ENCODE results near the gene AGPAT1. TPM values are rescaled to one million over a fixed set of nuclear protein-coding genes. Genes with fewer than 3 reads are reported as not detected.

AGPAT1 gene, protein sequence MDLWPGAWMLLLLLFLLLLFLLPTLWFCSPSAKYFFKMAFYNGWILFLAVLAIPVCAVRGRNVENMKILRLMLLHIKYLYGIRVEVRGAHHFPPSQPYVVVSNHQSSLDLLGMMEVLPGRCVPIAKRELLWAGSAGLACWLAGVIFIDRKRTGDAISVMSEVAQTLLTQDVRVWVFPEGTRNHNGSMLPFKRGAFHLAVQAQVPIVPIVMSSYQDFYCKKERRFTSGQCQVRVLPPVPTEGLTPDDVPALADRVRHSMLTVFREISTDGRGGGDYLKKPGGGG
- polyA plus RNA-seq (2012; ENCODE audit: missing spikeins) = 17.1 TPM

DNA sequence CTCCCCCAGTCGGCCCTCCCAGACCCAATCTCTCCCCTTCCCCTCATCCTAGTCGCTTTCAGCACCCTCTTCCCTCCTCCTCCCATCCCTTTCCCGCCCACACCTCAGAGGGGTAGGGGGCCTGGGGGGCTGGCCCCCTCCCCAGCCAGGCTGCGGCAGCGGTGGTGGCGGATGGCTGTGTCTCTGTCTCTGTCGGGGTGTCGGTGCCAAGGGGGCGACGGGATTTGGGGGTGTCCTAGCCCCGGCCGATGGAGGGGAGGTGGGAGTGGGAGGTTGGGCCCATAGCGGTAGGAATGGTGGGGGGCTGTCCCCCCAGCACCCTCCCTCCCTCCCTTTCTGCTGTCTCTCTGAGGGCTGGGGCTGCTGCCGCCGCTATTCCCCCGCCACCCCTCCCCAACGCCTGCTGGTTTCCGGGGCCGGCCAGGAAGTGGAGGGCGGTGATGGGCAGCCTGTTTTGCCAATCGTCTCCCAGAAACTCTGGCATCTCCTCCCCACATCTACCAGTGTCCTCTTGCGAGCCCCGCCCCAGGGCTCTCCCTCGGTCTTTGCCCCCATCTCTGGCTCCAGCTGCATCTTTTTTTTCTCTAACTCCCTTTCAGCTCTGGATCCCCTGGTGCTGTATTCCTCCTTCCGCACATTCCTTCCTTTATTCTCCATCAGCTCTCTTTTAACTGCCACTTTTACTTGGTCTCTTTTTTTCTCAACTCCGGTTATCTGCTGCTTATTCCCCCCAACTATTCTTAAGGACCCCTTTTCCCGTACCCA lies at the start of gene AGPAT1:
Gene AGPAT1 (minus strand): TSS at position 374 of the 765 bp plus-strand sequence. CDS start 4,588 bp downstream, outside the sequence.
- TF ChIP-seq POLR2A (IDR thresholded peaks at IDR 0.05; ENCODE audit: low read depth, low read length) (peak; percentile 72), POLR2AphosphoS5 (IDR thresholded peaks at IDR 0.05; ENCODE audit: low read depth, low read length) (peak; percentile 69), TAF1 (IDR thresholded peaks at IDR 0.05; ENCODE audit: borderline replicate concordance, low read depth, low read length) (no peak; the same call in 1 of the 2 replicates)
- peak; percentile 50 for FAIRE-seq
- peak; percentile 97 for DNase-seq (ENCODE audit: insufficient read length)

DNA sequence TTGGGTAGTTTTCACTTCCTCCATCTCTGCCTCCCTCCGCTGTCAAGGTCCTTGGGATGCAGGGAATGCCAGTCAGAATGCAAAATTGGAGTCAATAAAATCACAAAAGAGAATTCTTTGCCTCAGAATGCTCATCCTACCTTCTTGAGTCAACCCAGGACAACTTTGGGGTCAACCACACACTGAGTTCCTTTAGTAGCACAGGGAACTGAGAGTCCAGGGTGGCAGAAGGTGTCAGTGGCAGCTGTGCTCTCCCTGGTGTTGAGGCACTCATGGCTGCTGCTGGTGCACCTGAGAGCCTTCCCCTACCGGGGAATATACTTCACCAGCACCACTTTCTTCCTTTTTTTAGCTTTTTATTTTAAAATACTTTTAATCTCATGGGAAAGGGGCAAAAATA lies 48.8 kb upstream of the AGPAT1 start:
- no peak for DNase-seq (ENCODE audit: insufficient read length)
- FAIRE-seq = no peak
- TF ChIP-seq POLR2A (IDR thresholded peaks at IDR 0.05; ENCODE audit: low read depth, low read length) (no peak), POLR2AphosphoS5 (IDR thresholded peaks at IDR 0.05; ENCODE audit: low read depth, low read length) (no peak), TAF1 (IDR thresholded peaks at IDR 0.05; ENCODE audit: borderline replicate concordance, low read depth, low read length) (no peak)

DNA sequence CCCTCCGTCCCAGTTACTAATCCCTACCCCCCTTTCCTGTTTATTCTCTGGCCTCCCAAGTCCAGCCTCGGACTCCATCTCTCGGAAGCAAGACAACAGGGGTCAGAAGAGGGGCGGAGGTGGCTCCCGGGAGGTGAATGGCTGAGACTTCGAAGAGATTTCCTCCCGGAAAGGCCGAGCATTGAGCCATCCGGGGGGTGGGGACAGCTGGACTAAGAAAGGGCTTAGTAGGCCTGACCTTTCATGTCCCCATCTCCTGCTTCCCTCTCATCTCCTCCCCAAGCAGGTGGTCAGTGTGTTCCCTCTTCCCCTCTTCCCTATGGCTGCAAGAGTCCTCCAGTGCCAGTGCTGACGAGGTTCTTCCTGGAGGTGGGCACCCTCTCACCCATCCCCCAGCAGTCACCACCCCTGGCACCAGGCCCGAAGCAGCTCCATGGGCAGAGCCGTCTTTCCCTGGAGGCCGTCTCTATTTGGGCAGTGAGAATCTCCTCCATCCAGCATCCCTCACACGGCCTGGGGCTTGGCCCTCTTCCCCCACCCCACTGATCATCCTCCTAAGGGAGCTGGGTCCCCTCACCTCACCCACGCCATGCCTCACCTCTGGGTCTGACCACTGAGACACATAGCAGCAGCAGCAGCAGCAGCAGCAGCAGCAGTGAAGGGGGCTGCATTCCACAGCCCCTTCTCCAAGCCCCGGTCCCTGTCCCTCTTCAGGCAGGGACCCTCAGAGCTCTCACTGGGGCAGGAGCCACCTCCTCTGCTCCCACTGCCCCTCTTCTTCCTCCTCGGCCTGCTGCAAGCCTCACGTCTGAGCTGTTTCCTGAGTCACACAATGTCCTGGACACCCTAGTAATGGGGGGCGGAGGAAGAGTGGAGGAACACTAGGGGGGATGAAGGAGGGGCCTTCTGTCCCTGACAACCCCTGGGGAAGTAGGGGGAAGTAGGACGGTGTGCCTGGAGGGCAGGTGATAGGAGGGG lies 47.7 kb upstream of the AGPAT1 start, which contains the start of gene NOTCH4:
Gene NOTCH4 (minus strand): TSS at position 810 of the 978 bp plus-strand sequence. CDS start 139 bp downstream, at position 671.
- DNase-seq (ENCODE audit: insufficient read length) = no peak
- no peak for FAIRE-seq
- TF ChIP-seq POLR2AphosphoS5 (IDR thresholded peaks at IDR 0.05; ENCODE audit: low read depth, low read length) (no peak), TAF1 (IDR thresholded peaks at IDR 0.05; ENCODE audit: borderline replicate concordance, low read depth, low read length) (no peak), POLR2A (IDR thresholded peaks at IDR 0.05; ENCODE audit: low read depth, low read length) (no peak)

DNA sequence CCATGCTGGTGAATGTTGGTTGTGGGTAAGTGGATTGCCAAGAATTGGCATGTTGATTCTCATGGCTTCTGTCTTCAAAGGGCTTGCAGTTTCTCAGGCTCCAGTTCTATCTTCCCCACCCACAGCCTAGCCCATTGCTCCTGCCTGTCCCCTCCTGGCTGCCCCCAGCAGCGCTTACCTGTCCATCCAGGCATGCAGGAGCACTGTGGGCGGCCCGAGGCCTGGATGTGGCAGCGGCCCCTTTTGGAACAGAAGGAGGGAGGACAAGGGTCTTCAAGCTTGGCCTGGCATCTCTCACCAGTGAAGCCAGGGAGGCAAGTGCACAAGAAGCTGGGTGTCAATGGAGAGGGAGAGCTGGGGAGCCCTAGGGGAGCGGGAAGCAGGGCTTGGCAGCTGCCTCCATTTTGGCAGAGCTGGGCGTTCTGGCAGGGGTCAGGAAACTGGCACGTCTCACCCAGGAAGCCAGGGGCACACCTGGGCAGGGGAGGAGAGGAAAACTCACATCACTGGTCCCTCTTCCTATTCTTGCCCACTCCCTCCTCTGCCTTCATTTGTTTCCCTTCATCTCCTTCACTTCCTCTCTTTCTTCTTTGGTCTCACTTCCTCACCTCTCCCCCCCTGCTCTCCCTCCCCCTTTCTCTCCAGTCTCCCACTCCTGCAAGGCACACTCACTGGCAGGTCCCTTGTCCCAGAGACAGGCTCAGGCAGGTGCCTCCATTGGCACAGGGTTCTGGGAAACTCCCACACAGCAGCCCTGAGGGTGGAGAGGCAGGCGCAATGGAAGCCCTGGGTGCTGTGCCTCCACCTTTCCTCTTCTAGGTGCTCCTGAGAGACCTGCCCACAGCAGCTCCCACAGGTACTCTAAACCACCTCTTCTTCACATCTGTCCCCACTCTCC lies 46.7 kb upstream of the AGPAT1 start:
- DNase-seq (ENCODE audit: insufficient read length) (no peak), FAIRE-seq (no peak)
- no peak for TF ChIP-seq POLR2AphosphoS5 (IDR thresholded peaks at IDR 0.05; ENCODE audit: low read depth, low read length)
- no peak for TF ChIP-seq POLR2A (IDR thresholded peaks at IDR 0.05; ENCODE audit: low read depth, low read length)
- TF ChIP-seq TAF1 (IDR thresholded peaks at IDR 0.05; ENCODE audit: borderline replicate concordance, low read depth, low read length) = no peak

DNA sequence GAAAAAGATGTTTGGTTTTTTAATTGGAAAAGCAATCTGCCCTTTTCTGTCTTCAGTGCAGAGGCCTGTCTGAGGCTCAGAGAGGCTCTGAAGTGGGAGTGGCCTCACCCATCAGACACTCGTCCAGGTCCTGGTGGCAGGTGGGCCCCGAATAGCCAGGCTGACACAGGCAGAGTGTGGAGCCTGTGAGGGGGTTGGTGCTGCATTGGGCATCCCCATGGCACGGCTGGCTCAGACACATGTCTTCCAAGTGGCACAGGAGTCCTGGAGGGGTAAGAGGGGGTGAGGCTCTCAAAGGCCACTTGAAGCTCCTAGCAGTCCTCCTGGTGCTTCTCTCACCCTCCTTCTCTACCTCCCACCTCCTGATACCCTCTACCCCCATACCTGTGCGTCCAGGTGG lies 44.1 kb upstream of the AGPAT1 start:
- DNase-seq (ENCODE audit: insufficient read length) (no peak), FAIRE-seq (no peak)
- TF ChIP-seq TAF1 (IDR thresholded peaks at IDR 0.05; ENCODE audit: borderline replicate concordance, low read depth, low read length) (no peak), POLR2A (IDR thresholded peaks at IDR 0.05; ENCODE audit: low read depth, low read length) (no peak), POLR2AphosphoS5 (IDR thresholded peaks at IDR 0.05; ENCODE audit: low read depth, low read length) (no peak)

DNA sequence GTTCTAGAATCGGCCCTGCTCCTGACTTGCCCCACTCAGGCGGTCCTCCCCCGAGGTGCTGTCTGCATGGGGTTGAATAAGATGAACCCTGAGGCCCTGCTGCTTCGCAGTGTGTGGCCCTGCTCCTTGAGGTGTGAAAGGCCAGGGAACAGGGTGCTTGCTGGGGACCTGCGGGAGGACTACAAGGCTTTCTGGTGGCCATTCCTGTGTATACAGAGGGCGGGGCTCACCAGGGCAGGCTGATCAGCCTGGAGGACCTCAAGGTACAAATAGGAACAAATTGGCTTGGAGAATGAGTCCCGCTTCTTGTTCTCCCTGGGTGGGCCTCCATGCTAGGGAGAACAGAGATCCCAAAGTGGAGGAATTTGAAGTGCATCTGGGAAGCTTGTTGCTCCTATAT lies 42.3 kb upstream of the AGPAT1 start:
- TF ChIP-seq POLR2AphosphoS5 (IDR thresholded peaks at IDR 0.05; ENCODE audit: low read depth, low read length) = no peak
- TF ChIP-seq TAF1 (IDR thresholded peaks at IDR 0.05; ENCODE audit: borderline replicate concordance, low read depth, low read length) = no peak
- no peak for TF ChIP-seq POLR2A (IDR thresholded peaks at IDR 0.05; ENCODE audit: low read depth, low read length)
- DNase-seq (ENCODE audit: insufficient read length) (no peak), FAIRE-seq (no peak)

DNA sequence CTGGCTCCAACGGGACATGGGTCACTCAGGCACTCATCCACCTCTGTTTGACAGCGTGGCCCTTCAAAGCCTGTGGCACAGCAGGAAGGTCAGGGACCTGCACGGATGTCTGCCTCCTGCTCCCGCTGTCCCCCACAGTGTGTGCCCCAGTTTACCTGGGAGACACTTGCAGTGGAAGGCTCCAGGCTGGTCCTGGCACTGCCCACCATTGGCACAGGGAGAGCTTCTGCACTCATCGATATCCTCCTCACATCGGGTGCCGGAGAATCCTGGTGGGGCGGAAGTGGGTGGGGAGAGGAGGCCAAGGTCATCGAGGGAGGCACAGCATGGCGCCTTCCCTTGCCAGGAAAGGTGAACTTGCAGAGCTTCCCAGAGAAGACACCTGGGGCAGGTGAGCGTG lies 41.1 kb upstream of the AGPAT1 start:
- TF ChIP-seq POLR2A (IDR thresholded peaks at IDR 0.05; ENCODE audit: low read depth, low read length) = no peak
- FAIRE-seq = no peak
- DNase-seq (ENCODE audit: insufficient read length) = no peak

DNA sequence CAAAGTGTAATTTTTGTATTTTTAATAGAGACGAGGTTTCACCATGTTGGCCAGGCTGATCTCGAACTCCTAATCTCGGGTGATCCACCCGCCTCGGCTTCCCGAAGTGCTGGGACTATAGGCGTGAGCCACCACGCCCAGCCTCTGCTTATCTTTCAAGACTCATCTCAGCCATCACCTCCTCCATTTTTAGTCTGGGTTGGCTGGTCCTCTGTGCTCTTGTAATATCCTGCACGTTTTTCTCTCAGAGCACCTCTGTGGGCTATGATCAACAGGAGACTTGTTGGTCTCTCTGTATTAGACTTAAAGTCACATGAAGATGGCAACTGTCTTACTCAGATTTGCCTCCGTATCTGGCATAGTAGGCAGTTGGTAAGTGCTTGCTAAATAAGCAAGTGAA lies 40.4 kb upstream of the AGPAT1 start:
- DNase-seq (ENCODE audit: insufficient read length) (no peak), FAIRE-seq (no peak)
- TF ChIP-seq POLR2A (IDR thresholded peaks at IDR 0.05; ENCODE audit: low read depth, low read length) = no peak
- TF ChIP-seq TAF1 (IDR thresholded peaks at IDR 0.05; ENCODE audit: borderline replicate concordance, low read depth, low read length) = no peak
- TF ChIP-seq POLR2AphosphoS5 (IDR thresholded peaks at IDR 0.05; ENCODE audit: low read depth, low read length) = no peak

DNA sequence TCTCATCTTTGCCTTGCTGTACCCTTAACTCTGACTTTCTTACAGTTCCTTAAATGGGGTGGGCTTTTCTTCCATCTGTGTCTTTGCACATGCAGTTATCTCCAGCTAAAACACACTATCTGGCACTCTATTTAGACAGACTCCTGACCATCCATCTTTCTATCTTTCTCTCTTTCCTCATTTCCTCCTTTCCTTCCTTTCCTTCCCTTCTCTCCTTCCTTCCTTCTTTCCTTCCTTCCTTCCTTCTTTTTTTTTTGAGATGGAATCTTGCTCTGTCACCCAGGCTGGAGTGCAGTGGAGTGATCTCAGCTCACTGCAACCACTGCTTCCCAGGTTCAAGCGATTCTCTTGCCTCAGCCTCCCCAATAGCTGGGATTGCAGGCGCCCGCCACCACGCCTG lies 39.7 kb upstream of the AGPAT1 start:
- TF ChIP-seq POLR2A (IDR thresholded peaks at IDR 0.05; ENCODE audit: low read depth, low read length) (no peak), TAF1 (IDR thresholded peaks at IDR 0.05; ENCODE audit: borderline replicate concordance, low read depth, low read length) (no peak), POLR2AphosphoS5 (IDR thresholded peaks at IDR 0.05; ENCODE audit: low read depth, low read length) (no peak)
- FAIRE-seq (no peak), DNase-seq (ENCODE audit: insufficient read length) (no peak)

DNA sequence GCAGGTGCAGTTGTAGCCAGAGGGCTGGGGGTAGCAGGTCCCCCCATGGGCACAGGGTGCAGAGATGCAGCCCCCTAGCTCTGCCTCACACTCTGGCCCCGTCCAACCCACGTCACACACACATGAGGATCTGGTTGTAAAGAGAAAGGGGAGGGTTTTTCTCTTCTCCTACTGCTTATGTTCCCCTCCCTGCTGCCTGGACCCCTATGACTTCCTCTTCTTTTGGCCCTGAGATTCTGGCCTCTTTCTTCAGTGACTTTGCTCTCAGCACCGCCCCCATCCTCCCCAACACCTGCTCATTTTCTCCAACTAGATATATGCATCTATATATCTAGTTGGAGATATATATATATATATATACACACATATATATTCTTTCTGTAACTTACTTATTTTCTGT lies 38.2 kb upstream of the AGPAT1 start:
- DNase-seq (ENCODE audit: insufficient read length) (no peak), FAIRE-seq (no peak)
- TF ChIP-seq TAF1 (IDR thresholded peaks at IDR 0.05; ENCODE audit: borderline replicate concordance, low read depth, low read length) (no peak), POLR2A (IDR thresholded peaks at IDR 0.05; ENCODE audit: low read depth, low read length) (no peak), POLR2AphosphoS5 (IDR thresholded peaks at IDR 0.05; ENCODE audit: low read depth, low read length) (no peak)

All from GM12892 (cell line).